HEK293 (cell line): ENCODE results near the gene VMAC.

ENCODE experiments used
- CTCF ChIP-seq: fragments of 450-650 bp; formaldehyde crosslinking; IDR thresholded peaks from 2 replicates; pipeline ENCODE4 v1.5.1; 2016; ENCODE audit warnings: missing biosample characterization, missing genetic modification characterization
- FEZF1 ChIP-seq: fragments of 450-650 bp; formaldehyde crosslinking; IDR thresholded peaks from 2 replicates; pipeline ENCODE4 v1.5.1; 2016; ENCODE audit warnings: missing biosample characterization, missing genetic modification characterization
- REST ChIP-seq: fragments of 450-650 bp; formaldehyde crosslinking; IDR thresholded peaks from 2 replicates; pipeline ENCODE4 v1.5.1; 2016; ENCODE audit warnings: missing biosample characterization, missing genetic modification characterization
- YY1 ChIP-seq: fragments of 450-650 bp; formaldehyde crosslinking; IDR thresholded peaks from 2 replicates; pipeline ENCODE4 v1.5.1; 2018; ENCODE audit warnings: missing biosample characterization, missing genetic modification characterization
- ZBTB7A ChIP-seq: fragments of 450-650 bp; formaldehyde crosslinking; IDR thresholded peaks from 2 replicates; pipeline ENCODE4 v1.5.1; 2016; ENCODE audit warnings: low read depth, missing biosample characterization, missing genetic modification characterization
- ZNF138 ChIP-seq: fragments of 450-650 bp; formaldehyde crosslinking; IDR thresholded peaks from 2 replicates; pipeline ENCODE4 v1.5.1; 2016; ENCODE audit warnings: missing biosample characterization, missing genetic modification characterization, borderline replicate concordance
- ZNF280D ChIP-seq: fragments of 450-650 bp; formaldehyde crosslinking; IDR thresholded peaks from 2 replicates; pipeline ENCODE4 v1.5.1; 2016; ENCODE audit warnings: missing biosample characterization, missing genetic modification characterization
- ZNF311 ChIP-seq: fragments of 450-650 bp; formaldehyde crosslinking; IDR thresholded peaks from 2 replicates; pipeline ENCODE4 v1.5.1; 2017; ENCODE audit warnings: missing biosample characterization, missing genetic modification characterization, borderline replicate concordance
- ZNF366 ChIP-seq: fragments of 450-650 bp; formaldehyde crosslinking; conservative IDR thresholded peaks from 2 replicates; pipeline ENCODE4 v1.5.1; 2016; ENCODE audit warnings: missing biosample characterization, missing genetic modification characterization
- ZNF423 ChIP-seq: fragments of 450-650 bp; formaldehyde crosslinking; IDR thresholded peaks from 2 replicates; pipeline ENCODE4 v1.5.1; 2016; ENCODE audit warnings: missing biosample characterization, missing genetic modification characterization
- ZNF621 ChIP-seq: fragments of 450-650 bp; formaldehyde crosslinking; IDR thresholded peaks from 2 replicates; pipeline ENCODE4 v1.5.1; 2017; ENCODE audit warnings: missing biosample characterization, missing genetic modification characterization

GRCh38 chr19:5954293-5954692 lies 49.6 kb downstream of the VMAC start:
- no peak for TF ChIP-seq ZNF423 (tag by site-specific recombination)
- TF ChIP-seq CTCF, result no peak
- no peak for TF ChIP-seq ZBTB7A (tag by site-specific recombination)
- no peak for TF ChIP-seq YY1
- no peak for TF ChIP-seq FEZF1 (tag by site-specific recombination)
- TF ChIP-seq ZNF621, result no peak
- TF ChIP-seq REST (tag by site-specific recombination), result no peak
- TF ChIP-seq ZNF311 (tag by site-specific recombination), result no peak
- no peak for TF ChIP-seq ZNF138
- TF ChIP-seq ZNF366 (tag by site-specific recombination), result no peak
- TF ChIP-seq ZNF280D (tag by site-specific recombination), result no peak
